Thymus (tissue), 11 donors: ENCODE results near the gene ZNF624. TPM values are rescaled to one million over a fixed set of nuclear protein-coding genes. Genes with fewer than 3 reads are reported as not detected.

Experiments used
- DNase-seq, 9 donors: peaks; one replicate each; pipeline ENCODE4 v3.0.0-alpha.2; 2013; ENCODE audit warnings: low spot score in 9 of 9, low read depth in 6 of 9, missing footprints in 1 of 9
- H3K27ac ChIP-seq, 2 donors: one replicate each; pipeline ENCODE4 v1.5.1; 2013; ENCODE audit warnings: control low read depth in 1 of 2, low read depth in 1 of 2, low read length in 1 of 2, mild to moderate bottlenecking in 1 of 2, moderate library complexity in 1 of 2
- H3K27me3 ChIP-seq, 2 donors: one replicate each; pipeline ENCODE4 v1.5.1; 2013; ENCODE audit warnings: low read length in 1 of 2; ENCODE audit not compliant: control insufficient read depth in 2 of 2, insufficient read depth in 1 of 2
- H3K36me3 ChIP-seq, 2 donors: one replicate each; pipeline ENCODE4 v1.5.1; 2013; ENCODE audit warnings: low read length in 1 of 2, mild to moderate bottlenecking in 1 of 2, moderate library complexity in 1 of 2; ENCODE audit not compliant: control insufficient read depth in 2 of 2, insufficient read depth in 2 of 2
- H3K4me1 ChIP-seq, 2 donors: one replicate each; pipeline ENCODE4 v1.5.1; 2013; ENCODE audit warnings: low read length in 2 of 2; ENCODE audit not compliant: control insufficient read depth in 2 of 2, insufficient read depth in 2 of 2
- H3K4me3 ChIP-seq, 2 donors: one replicate each; pipeline ENCODE4 v1.5.1; 2013; ENCODE audit warnings: low read length in 2 of 2, control low read depth in 1 of 2, mild to moderate bottlenecking in 1 of 2
- H3K9me3 ChIP-seq, 2 donors: one replicate each; pipeline ENCODE4 v1.5.1; 2013; ENCODE audit warnings: low read length in 1 of 2, mild to moderate bottlenecking in 1 of 2; ENCODE audit not compliant: control insufficient read depth in 2 of 2, insufficient read depth in 1 of 2
- WGBS: extraction: QIAGEN DNeasy Blood & Tissue Kit; methylation state at CpG from one replicate; pipeline ENCODE4 v1.1.7; 2013; 5-methylcytosine and 5-hydroxymethylcytosine counted together
- polyA plus RNA-seq: library from polyadenylated mRNA; stranded (reverse); fragments of 200-250 nt; gene quantifications from one replicate; pipeline ENCODE4 v1.2.3, GENCODE V29; 2013
- total RNA-seq: library from RNA; stranded (reverse); fragments of 120-200 nt; gene quantifications from one replicate; pipeline ENCODE4 v1.2.4, GENCODE V29; 2013
- donor health status: healthy.

Gene ZNF624
- total and polyA plus RNA-seq, 2 donors = 2.6 to 6.6 TPM

DNA sequence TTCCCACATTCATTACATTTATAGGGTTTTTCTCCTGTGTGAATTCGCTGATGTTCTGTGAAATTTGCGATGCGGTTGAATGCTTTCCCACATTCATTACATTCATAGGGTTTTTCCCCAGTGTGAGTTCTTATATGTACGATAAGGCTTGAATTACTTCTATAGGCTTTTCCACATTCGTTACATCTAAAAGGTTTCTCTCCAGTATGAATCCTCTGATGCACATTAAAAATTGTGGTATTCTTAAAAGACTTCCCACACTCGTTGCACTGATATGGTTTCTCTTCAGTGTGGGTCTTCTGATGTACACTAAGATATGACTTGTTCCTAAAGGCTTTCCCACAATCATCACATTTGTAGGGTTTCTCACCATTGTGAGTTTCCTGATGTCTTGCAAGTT, 30.4 kb downstream of the ZNF624 start:
- Histone ChIP-seq H3K27ac (no peak overlapping the region), H3K36me3 (peaks cover 12 to 14% of the 10 kb centered on the region in 2 donors), H3K27me3 (no peaks in the 10 kb centered on the region), H3K4me1 (no peaks in the 10 kb centered on the region), H3K9me3 (peaks cover 3 to 28% of the 10 kb centered on the region in 2 donors), H3K4me3 (no peak overlapping the region)
- DNase-seq = no peak
- 97% methylated on average over 6 of the region's 6 CpGs for WGBS

DNA sequence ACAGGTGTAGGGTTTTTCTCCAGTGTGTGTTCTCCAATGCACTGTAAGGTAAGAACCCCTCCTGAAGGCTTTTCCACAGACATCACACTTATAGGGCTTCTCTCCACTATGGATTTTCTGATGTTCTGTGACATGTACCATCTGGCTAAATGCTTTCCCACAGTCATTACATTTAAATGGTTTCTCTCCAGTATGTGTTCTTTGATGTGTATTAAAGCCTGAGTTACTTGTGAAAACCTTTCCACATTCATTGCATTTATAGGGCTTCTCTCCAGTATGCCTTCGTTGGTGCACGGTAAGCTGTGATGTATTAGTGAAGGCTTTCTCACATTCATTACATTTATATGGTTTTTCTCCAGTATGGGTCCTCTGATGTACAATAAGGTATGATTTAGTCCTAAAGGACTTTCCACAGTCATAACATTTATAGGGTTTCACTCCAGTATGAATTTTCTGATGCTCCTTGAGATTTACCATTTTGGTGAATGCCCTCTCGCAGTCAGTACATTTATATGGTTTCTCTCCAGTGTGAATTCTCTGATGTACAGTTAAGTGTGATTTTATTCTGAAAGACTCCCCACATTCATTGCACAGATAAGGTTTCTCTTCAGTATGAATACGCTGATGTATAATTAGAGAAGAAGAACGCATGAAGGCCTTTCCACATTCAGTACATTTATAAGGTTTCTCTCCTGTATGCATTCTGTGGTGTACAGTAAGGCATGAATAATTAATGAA, 30.9 kb downstream of the ZNF624 start:
- Histone ChIP-seq H3K36me3 (peaks cover 10 to 14% of the 10 kb centered on the region in 2 donors), H3K4me3 (no peak overlapping the region), H3K27me3 (no peaks in the 10 kb centered on the region), H3K4me1 (no peaks in the 10 kb centered on the region), H3K27ac (no peak overlapping the region), H3K9me3 (peaks cover 4 to 33% of the 10 kb centered on the region in 2 donors)
- DNase-seq = no peak
- WGBS = 98% methylated on average over 5 of the region's 5 CpGs

DNA sequence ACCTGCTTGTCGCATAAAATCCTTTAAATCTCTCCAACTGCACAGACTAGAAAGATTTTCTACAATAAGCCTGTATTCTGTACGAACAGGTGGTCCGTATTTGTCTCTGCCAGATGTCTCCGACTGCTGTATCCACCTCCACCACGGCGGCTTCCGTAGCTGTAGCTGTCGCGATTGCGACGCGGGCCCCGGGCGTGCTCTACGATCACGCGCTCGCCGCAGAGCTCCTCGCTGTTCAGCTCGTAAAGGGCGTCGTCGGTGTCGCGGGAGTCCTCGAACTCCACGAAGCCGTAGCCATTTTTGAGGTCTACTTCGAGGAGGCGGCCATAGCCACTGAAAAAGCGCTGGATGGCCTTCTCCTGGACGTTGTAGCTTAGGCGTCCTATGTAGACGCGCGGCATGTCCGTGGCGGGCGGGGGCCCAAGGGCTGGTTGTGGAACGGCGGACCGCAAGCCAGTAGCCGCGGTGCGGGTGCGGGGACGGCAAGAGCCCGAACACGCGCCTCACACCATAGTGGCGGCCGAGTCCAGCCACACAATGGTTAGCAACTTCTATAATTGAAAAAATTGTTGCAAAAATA, 36.1 kb downstream of the ZNF624 start:
- WGBS = 96% methylated on average over 53 of the region's 53 CpGs
- H3K4me1 ChIP-seq = no peaks in the 10 kb centered on the region
- no peaks in the 10 kb centered on the region for H3K36me3 ChIP-seq
- H3K27me3 ChIP-seq = no peaks in the 10 kb centered on the region
- DNase-seq = no peak
- H3K4me3 ChIP-seq = no peak overlapping the region
- H3K27ac ChIP-seq = no peak overlapping the region
- H3K9me3 ChIP-seq = peaks cover 4 to 23% of the 10 kb centered on the region in 2 donors

DNA sequence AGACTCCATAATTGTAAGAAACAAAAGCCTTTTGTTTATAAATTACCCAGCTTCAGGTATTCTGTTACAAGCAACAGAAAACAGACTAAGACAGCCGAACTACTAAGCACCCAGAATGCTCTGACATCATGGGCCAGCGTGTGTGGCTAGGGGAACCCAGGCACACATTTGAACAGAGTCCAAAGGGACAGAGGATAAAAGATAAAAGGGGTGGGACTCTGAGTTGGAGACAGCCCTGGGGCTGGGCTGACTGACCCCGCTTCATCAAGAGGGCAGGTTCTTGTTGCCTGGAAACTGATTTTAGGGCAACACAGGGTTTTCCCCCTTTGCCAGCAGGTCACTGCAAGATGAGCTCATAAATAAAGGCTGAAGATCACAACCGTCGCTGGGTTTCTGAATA, 54.1 kb downstream of the ZNF624 start:
- Histone ChIP-seq H3K4me1 (no peaks in the 10 kb centered on the region), H3K27me3 (no peaks in the 10 kb centered on the region), H3K36me3 (no peaks in the 10 kb centered on the region), H3K4me3 (no peak overlapping the region), H3K27ac (no peak overlapping the region), H3K9me3 (no peaks in the 10 kb centered on the region)
- WGBS = 92% methylated on average over 5 of the region's 5 CpGs
- DNase-seq = no peak

DNA sequence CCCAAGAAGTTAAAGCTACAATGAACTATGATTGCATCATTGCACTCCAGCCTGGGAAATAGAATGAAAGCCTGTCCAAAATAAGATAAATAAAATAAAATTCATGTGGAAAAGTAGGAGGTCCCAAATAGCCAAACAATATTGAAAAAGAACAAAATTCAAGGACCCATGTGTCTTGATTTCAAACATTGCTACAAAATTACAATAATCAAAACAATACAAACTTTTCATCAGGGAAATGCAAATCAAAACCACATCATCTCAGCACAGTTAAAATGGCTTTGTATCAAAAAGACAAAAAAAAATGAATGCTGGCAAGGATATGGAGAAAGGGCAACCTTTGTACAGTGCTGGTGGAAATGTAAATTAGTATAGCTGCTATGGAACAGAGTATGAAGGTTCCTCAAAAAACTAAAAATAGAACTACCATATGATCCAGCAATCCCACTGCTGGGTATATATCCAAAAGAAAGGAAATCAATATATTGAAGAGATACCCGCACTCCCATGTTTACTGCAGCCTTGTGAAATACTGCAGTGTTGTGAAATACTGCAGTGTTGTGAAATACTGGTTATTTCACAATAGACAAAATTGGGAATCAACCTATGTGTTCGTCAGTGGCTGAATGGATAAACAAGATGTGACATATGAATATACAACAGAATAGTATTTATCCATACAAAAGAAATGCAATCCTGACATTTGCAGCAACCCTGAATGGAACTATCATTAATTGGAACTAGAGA, 60.1 kb downstream of the ZNF624 start:
- no peaks in the 10 kb centered on the region for H3K9me3 ChIP-seq
- 77% methylated on average over 2 of the region's 2 CpGs for WGBS
- peaks cover 9 to 10% of the 10 kb centered on the region in 2 donors for H3K27me3 ChIP-seq
- DNase-seq = no peak
- H3K4me3 ChIP-seq = no peak overlapping the region
- H3K36me3 ChIP-seq = no peaks in the 10 kb centered on the region
- H3K27ac ChIP-seq = no peak overlapping the region
- peaks cover 4 to 6% of the 10 kb centered on the region in 2 donors for H3K4me1 ChIP-seq

DNA sequence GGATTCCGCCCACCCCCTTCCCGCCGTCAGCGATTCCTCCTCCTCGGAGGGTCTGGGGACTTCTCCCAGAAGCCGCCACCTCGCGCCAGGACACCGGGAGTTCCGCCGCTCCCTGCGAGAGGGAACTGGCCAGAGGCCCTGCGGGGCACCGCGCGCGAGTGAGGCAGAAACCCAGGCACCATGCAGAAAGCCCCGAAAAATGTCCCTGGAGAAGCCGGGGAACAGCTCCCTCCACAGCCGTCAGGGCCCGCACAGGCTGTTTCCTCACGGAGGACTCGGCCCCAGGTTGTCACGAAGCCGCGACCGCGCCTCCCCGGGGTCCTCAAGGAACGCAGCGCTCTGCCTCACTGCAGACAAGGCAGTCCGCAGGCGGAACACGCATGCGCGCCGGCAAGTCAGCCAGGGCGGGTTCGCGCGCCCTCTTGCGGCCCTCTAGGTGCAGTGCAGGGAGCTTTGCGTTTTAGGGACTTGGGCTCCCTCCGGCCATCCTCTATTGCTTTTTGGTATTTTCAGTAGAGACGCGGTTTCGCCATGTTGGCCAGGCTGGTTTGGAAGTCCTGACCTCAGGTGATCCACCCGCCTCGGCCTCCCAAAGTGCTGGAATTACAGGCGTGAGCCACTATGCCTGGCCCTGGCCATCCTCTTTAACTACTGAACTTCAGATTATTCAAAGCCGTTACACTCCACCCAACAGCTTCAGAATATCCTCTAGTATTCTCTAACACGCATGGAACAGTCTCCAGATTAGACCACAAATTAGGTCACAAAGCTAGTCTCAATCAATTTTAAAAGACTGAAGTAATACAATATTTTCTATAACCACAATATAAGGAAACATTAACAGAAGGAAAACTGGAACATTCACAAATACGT, 64.3 kb downstream of the ZNF624 start:
- H3K27ac ChIP-seq = no peak overlapping the region
- no peaks in the 10 kb centered on the region for H3K9me3 ChIP-seq
- H3K36me3 ChIP-seq = no peaks in the 10 kb centered on the region
- H3K4me3 ChIP-seq = peak overlapping the region; percentile 37 to 56
- H3K4me1 ChIP-seq = peaks cover 6 to 8% of the 10 kb centered on the region in 2 donors
- H3K27me3 ChIP-seq = peaks cover 22 to 42% of the 10 kb centered on the region in 2 donors
- WGBS = 7% methylated on average over 53 of the region's 53 CpGs
- peak; percentile 66 to 93 (median 85) for DNase-seq

DNA sequence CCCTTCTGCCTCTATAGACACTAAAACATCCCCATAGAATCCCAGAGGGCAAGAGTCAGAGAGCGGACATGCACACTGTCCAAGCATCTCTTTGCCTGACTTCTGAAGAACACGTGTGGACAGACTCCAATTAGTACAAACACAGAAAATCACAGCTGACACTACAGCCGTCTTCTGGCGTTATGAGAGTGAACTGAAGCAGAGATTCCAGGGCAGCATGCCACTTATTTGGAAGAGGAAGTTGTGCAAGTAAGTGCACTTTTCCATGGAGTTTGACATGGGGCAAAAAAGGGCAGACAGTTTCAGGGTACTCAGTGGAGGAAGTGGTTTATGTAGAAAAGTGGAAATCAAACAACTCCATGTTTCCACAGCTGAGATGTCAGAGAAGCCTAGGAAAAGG, 67.9 kb downstream of the ZNF624 start:
- Histone ChIP-seq H3K36me3 (no peaks in the 10 kb centered on the region), H3K4me1 (peaks cover 7 to 15% of the 10 kb centered on the region in 2 donors), H3K27ac (no peak overlapping the region), H3K27me3 (peaks cover 22 to 53% of the 10 kb centered on the region in 2 donors), H3K4me3 (no peak overlapping the region), H3K9me3 (no peaks in the 10 kb centered on the region)
- 57% methylated on average over 4 of the region's 4 CpGs for WGBS
- DNase-seq = no peak

DNA sequence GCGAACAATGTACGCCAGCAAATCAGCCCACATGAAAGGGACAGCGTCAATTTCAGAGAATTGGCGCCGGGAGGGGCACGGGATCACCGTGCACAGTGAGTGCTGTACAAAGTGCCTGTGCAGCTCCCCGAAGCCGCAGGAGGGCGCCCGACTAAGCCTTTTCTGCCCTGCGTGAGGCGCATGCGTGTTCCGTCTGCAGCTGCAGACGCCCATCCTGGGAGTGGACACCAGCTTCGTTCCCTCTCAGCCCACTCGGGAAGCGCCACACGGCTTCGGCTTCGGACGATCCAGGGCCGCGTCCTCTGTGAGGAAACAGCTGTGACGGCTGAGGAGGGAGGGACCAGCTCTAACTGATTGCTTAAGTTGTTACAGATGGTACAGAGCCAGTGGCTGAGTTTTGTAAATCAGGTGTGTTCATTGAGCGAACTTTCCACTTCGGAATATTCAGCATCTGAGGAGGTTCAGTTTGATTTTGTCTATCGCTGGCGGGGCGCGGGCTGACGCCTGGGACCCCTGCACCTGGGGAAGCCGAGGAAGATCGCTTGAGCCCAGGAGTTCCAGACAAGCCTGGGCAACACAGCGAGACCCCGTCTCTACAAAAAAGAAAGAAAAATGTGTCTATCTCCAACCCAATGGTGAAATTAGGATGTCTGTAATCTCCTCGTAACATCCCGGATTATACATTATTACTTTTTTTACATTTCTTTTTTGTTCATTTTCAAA, 69.2 kb downstream of the ZNF624 start:
- H3K27ac ChIP-seq = no peak overlapping the region
- WGBS = 17% methylated on average over 39 of the region's 39 CpGs
- H3K4me1 ChIP-seq = peaks cover 7 to 15% of the 10 kb centered on the region in 2 donors
- peak; percentile 64 to 90 (median 80) for DNase-seq
- no peaks in the 10 kb centered on the region for H3K36me3 ChIP-seq
- H3K4me3 ChIP-seq = peak overlapping the region; percentile 3 to 33
- peaks cover 20 to 51% of the 10 kb centered on the region in 2 donors for H3K27me3 ChIP-seq
- H3K9me3 ChIP-seq = no peaks in the 10 kb centered on the region
